Tracheal epithelial cell (primary cell): ENCODE data around the gene DMC1. TPM values are rescaled to one million over a fixed set of nuclear protein-coding genes. Genes with fewer than 3 reads are reported as not detected.

ENCODE experiments used
- total RNA-seq: library from RNA; depleted of rRNA; stranded (reverse); fragments of >200 nt; gene quantifications from 2 replicates; pipeline ENCODE4 v1.2.1, GENCODE V29; 2014

DMC1 gene, protein sequence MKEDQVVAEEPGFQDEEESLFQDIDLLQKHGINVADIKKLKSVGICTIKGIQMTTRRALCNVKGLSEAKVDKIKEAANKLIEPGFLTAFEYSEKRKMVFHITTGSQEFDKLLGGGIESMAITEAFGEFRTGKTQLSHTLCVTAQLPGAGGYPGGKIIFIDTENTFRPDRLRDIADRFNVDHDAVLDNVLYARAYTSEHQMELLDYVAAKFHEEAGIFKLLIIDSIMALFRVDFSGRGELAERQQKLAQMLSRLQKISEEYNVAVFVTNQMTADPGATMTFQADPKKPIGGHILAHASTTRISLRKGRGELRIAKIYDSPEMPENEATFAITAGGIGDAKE
- total RNA-seq = 1.3 and 2.2 TPM in 2 replicates

DNA sequence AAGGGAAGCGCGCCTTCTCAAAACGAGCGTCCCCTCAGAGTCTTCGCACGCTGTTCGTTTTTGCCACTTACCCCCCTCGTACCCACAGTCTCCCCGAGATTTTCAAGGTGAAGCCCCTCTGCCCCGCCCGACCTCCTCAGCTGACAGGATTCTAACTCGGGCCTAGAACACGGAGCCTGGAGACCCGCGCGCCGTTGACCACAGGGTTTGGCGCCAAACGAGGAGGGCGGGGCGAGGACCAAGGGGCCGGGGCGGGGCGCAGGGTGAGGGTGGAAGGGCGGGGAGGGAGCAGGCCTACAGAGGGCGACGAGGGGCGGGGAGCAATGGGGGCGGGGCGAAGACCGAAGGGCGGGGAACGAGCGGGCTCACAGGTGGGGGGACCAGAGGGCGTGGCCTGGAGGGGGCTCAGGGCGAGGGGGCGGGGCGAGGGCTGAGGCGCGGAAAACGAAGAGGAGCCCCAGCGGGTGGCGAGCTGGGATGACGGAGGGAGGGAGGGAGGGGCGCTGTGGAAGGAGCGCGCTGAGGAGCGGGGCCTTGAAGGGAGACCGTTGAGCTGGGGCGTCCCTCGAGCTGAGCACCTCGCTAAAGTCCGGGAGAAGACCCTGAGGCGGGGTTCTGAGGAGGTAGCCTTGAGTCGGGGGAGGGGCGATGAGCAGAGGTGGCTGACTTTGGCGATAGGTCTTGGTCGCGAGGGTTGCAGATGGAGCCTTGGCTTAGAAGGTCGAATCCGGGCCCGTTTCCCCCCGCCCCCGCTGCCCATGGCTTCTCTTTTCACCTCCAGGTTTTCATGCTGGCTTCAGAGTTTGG is at the start of gene DMC1:
TSS of gene DMC1 (minus strand) at position 212 of the 807 bp plus-strand sequence. CDS start 1,927 bp downstream, outside the sequence.

DNA sequence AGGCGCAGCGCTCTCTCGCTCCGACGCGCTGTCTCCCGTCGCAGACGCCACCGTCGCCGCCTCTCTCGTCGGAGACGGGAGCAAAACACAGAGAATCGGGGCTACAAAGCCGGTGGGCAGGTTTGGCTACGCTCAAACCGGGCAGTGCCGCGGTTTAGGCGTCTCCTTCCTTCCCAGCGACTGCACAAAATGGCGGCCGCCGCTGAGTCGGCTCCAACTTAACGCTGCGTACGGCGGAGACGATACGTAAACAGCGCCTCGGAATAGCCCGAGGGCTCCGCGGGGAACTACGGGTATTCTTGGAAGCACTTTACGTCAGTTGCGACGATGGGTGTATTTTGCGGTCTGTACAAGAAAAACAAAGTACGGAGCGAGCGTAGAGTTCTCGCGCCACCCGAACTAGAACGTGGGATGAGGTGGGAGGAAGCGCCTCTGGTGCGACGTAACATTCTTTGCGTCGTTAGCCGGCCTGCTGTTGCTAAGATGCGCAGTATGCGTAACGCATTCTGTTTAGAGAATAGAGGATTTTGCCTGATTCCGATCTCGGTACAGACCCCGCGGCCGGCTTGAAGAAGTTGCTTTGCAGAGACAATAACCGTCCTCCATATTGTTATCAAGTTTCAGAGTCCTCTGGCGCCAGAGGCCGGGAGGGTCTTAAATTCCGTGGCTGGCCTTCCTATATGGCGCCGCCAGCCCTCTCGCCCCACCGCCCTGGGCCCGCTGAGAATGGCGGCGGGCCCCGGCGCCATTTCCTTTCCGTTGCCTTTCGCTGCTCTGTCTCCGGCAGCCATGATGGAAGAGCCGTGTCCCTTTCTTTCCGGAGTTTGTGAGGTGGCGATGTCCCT is 63.6 kb downstream of the DMC1 start, which contains the start of gene DDX17:
TSS of gene DDX17 (minus strand) at position 194 of the 845 bp plus-strand sequence.

Other genes starting within 250 kb of the DMC1 start
- gene KCNJ4, start 115.0 kb downstream of the DMC1 start, total RNA-seq = not detected in 2 replicates
- 3.2 and 25.3 TPM in 2 replicates for gene KDELR3, start 102.1 kb downstream of the DMC1 start, total RNA-seq
- gene DDX17, start 63.9 kb downstream of the DMC1 start, total RNA-seq = 416 and 435 TPM in 2 replicates
- gene FAM227A, start 86.2 kb upstream of the DMC1 start, total RNA-seq = 0.21 and 0.48 TPM in 2 replicates
- gene CBY1, start 86.5 kb upstream of the DMC1 start, total RNA-seq = 7.2 and 13.5 TPM in 2 replicates
- gene TOMM22, start 111.8 kb upstream of the DMC1 start, total RNA-seq = 64.8 and 71.4 TPM in 2 replicates
- 101 and 133 TPM in 2 replicates for gene JOSD1, start 130.8 kb upstream of the DMC1 start, total RNA-seq
- 22.2 and 27.7 TPM in 2 replicates for gene GTPBP1, start 135.8 kb upstream of the DMC1 start, total RNA-seq
- 80.0 and 91.4 TPM in 2 replicates for gene SUN2, start 185.8 kb upstream of the DMC1 start, total RNA-seq
- gene DNAL4, start 224.0 kb upstream of the DMC1 start, total RNA-seq = 17.8 and 39.6 TPM in 2 replicates